Measurements from ENCODE around the gene MINDY4.

- TF ChIP-seq CTCF (IDR thresholded peaks at IDR 0.05): no peak
- TF ChIP-seq POLR2A (IDR thresholded peaks at IDR 0.05): no peak
Observed at GRCh38 chr7:30934732-30935568, 163.7 kb downstream of the MINDY4 start.
